T-helper 1 cell treated with Interleukin-12 subunit alpha and Interleukin-12 subunit beta and Interleukin-4 antibody, amounts not matched to agents 30 μg/mL and 1 μg/mL, for 36 hours (primary cell): Measurements from ENCODE around the gene CLIP2.
"Not testable (repeated sequence)": the region's sequence is repeated elsewhere in the genome, so short reads cannot be mapped to it uniquely, and the experiment has no call there.

ENCODE experiments used
- H3K27ac Mint-ChIP-seq: one replicate; pipeline ENCODE4 v1.8.0; 2021; ENCODE audit warnings: mild to moderate bottlenecking, mixed read lengths
- H3K27me3 Mint-ChIP-seq: one replicate; pipeline ENCODE4 v1.8.0; 2021; ENCODE audit warnings: low read depth, mixed read lengths
- H3K36me3 Mint-ChIP-seq: one replicate; pipeline ENCODE4 v1.8.0; 2021; ENCODE audit warnings: low read depth, mixed read lengths
- H3K4me1 Mint-ChIP-seq: one replicate; pipeline ENCODE4 v1.8.0; 2021; ENCODE audit warnings: low read depth, mixed read lengths
- H3K4me3 Mint-ChIP-seq: one replicate; pipeline ENCODE4 v1.8.0; 2021; ENCODE audit warnings: mild to moderate bottlenecking, moderate library complexity, mixed read lengths
- H3K9me3 Mint-ChIP-seq: one replicate; pipeline ENCODE4 v1.8.0; 2021; ENCODE audit warnings: mixed read lengths

CLIP2 gene

GRCh38 chr7:74401137-74401859, 112.1 kb downstream of the CLIP2 start:
- H3K9me3 Mint-ChIP-seq = no peaks in the 10 kb centered on the region
- no peaks in the 10 kb centered on the region for H3K27me3 Mint-ChIP-seq
- H3K27ac Mint-ChIP-seq = no peak overlapping the region
- no peaks in the 10 kb centered on the region for H3K4me1 Mint-ChIP-seq
- H3K4me3 Mint-ChIP-seq = no peak overlapping the region
- H3K36me3 Mint-ChIP-seq = no peaks in the 10 kb centered on the region

GRCh38 chr7:74402668-74403067, 113.5 kb downstream of the CLIP2 start:
- H3K27ac Mint-ChIP-seq, H3K36me3 Mint-ChIP-seq, H3K4me1 Mint-ChIP-seq, H3K27me3 Mint-ChIP-seq, H3K9me3 Mint-ChIP-seq, H3K4me3 Mint-ChIP-seq: not testable (repeated sequence)

- H3K9me3 Mint-ChIP-seq = no peaks in the 10 kb centered on the region
- no peak overlapping the region for H3K4me3 Mint-ChIP-seq
- H3K4me1 Mint-ChIP-seq = no peaks in the 10 kb centered on the region
- H3K27me3 Mint-ChIP-seq = no peaks in the 10 kb centered on the region
- no peaks in the 10 kb centered on the region for H3K36me3 Mint-ChIP-seq
- H3K27ac Mint-ChIP-seq = no peak overlapping the region
These were observed 114.5 kb downstream of the CLIP2 start for GRCh38 chr7:74403521-74404387.

- Mint-ChIP-seq H3K36me3 (no peaks in the 10 kb centered on the region), H3K4me3 (no peak overlapping the region), H3K9me3 (no peaks in the 10 kb centered on the region), H3K27ac (no peak overlapping the region), H3K4me1 (no peaks in the 10 kb centered on the region), H3K27me3 (no peaks in the 10 kb centered on the region)
These were observed 115.1 kb downstream of the CLIP2 start for GRCh38 chr7:74404388-74404700.

GRCh38 chr7:74404741-74405140, 115.5 kb downstream of the CLIP2 start:
- Mint-ChIP-seq H3K36me3 (no peaks in the 10 kb centered on the region), H3K27ac (no peak overlapping the region), H3K4me3 (no peak overlapping the region), H3K27me3 (no peaks in the 10 kb centered on the region), H3K4me1 (no peaks in the 10 kb centered on the region), H3K9me3 (no peaks in the 10 kb centered on the region)

GRCh38 chr7:74405191-74405898, 116.1 kb downstream of the CLIP2 start:
- Mint-ChIP-seq H3K36me3 (no peaks in the 10 kb centered on the region), H3K4me3 (no peak overlapping the region), H3K9me3 (no peaks in the 10 kb centered on the region), H3K27ac (no peak overlapping the region), H3K4me1 (no peaks in the 10 kb centered on the region), H3K27me3 (no peaks in the 10 kb centered on the region)

- H3K9me3 Mint-ChIP-seq = no peaks in the 10 kb centered on the region
These were observed 116.8 kb downstream of the CLIP2 start for GRCh38 chr7:74405899-74406512.

GRCh38 chr7:74407958-74408357, 118.8 kb downstream of the CLIP2 start:
- Mint-ChIP-seq H3K27ac (no peak overlapping the region), H3K27me3 (no peaks in the 10 kb centered on the region), H3K4me3 (no peak overlapping the region), H3K36me3 (no peaks in the 10 kb centered on the region), H3K9me3 (no peaks in the 10 kb centered on the region), H3K4me1 (no peaks in the 10 kb centered on the region)

More at GRCh38 chr7:74405899-74406512, 116.8 kb downstream of the CLIP2 start:
- no peaks in the 10 kb centered on the region for H3K36me3 Mint-ChIP-seq
- no peak overlapping the region for H3K27ac Mint-ChIP-seq
- no peak overlapping the region for H3K4me3 Mint-ChIP-seq
- no peaks in the 10 kb centered on the region for H3K4me1 Mint-ChIP-seq
- H3K27me3 Mint-ChIP-seq = no peaks in the 10 kb centered on the region

- Mint-ChIP-seq H3K27me3 (no peaks in the 10 kb centered on the region), H3K9me3 (no peaks in the 10 kb centered on the region), H3K27ac (no peak overlapping the region), H3K4me1 (no peaks in the 10 kb centered on the region), H3K4me3 (no peak overlapping the region), H3K36me3 (no peaks in the 10 kb centered on the region)
These were observed 120.4 kb downstream of the CLIP2 start for GRCh38 chr7:74409571-74409970.

GRCh38 chr7:74410772-74411171, 121.6 kb downstream of the CLIP2 start:
- Mint-ChIP-seq H3K36me3 (no peaks in the 10 kb centered on the region), H3K9me3 (no peaks in the 10 kb centered on the region), H3K4me1 (no peaks in the 10 kb centered on the region), H3K27ac (no peak overlapping the region), H3K4me3 (no peak overlapping the region), H3K27me3 (no peaks in the 10 kb centered on the region)

GRCh38 chr7:74411571-74411970, 122.4 kb downstream of the CLIP2 start:
- not testable (repeated sequence) for H3K9me3 Mint-ChIP-seq, H3K36me3 Mint-ChIP-seq, H3K27ac Mint-ChIP-seq, H3K4me1 Mint-ChIP-seq, H3K27me3 Mint-ChIP-seq, H3K4me3 Mint-ChIP-seq

- Mint-ChIP-seq H3K9me3 (no peaks in the 10 kb centered on the region), H3K4me1 (no peaks in the 10 kb centered on the region), H3K4me3 (no peak overlapping the region), H3K27ac (no peak overlapping the region), H3K27me3 (no peaks in the 10 kb centered on the region), H3K36me3 (no peaks in the 10 kb centered on the region)
These were observed 122.8 kb downstream of the CLIP2 start for GRCh38 chr7:74412056-74412455.

GRCh38 chr7:74412603-74413002, 123.4 kb downstream of the CLIP2 start:
- Mint-ChIP-seq H3K27me3 (no peaks in the 10 kb centered on the region), H3K4me3 (no peak overlapping the region), H3K9me3 (no peaks in the 10 kb centered on the region), H3K36me3 (no peaks in the 10 kb centered on the region), H3K4me1 (no peaks in the 10 kb centered on the region), H3K27ac (no peak overlapping the region)

GRCh38 chr7:74414595-74415333, 125.6 kb downstream of the CLIP2 start:
- H3K27me3 Mint-ChIP-seq, H3K27ac Mint-ChIP-seq, H3K9me3 Mint-ChIP-seq, H3K4me1 Mint-ChIP-seq, H3K36me3 Mint-ChIP-seq, H3K4me3 Mint-ChIP-seq: not testable (repeated sequence)
